HG02884 (cell line): ENCODE results near the gene VTA1.
"Not testable (repeated sequence)": the region's sequence is repeated elsewhere in the genome, so short reads cannot be mapped to it uniquely, and the experiment has no call there.

ENCODE experiments used
- ATAC-seq: cut with Tn5 transposase; IDR thresholded peaks from one replicate; pipeline ENCODE4 v1.9.1; 2021; ENCODE audit warnings: mild to moderate bottlenecking, moderate library complexity; ENCODE audit not compliant: unreplicated experiment

VTA1 gene

GRCh38 chr6:142146828-142147662, at the start of gene VTA1, which contains the start of gene NMBR:
Gene VTA1 (plus strand): TSS chr6:142147263. CDS start chr6:142147288, 25 bp downstream.
Gene NMBR (minus strand): TSS chr6:142147122. CDS start chr6:142088658, 58,464 bp downstream.
- peak; percentile 100 for ATAC-seq

GRCh38 chr6:142104820-142105219, 42.2 kb upstream of the VTA1 start:
- not testable (repeated sequence) for ATAC-seq

GRCh38 chr6:142110820-142111219, 36.2 kb upstream of the VTA1 start:
- ATAC-seq = not testable (repeated sequence)

GRCh38 chr6:142112451-142113061, 34.5 kb upstream of the VTA1 start:
- ATAC-seq = peak; percentile 65

- no peak for ATAC-seq
These were observed 29.7 kb upstream of the VTA1 start for GRCh38 chr6:142117366-142117765.

GRCh38 chr6:142118328-142118727, 28.7 kb upstream of the VTA1 start:
- no peak for ATAC-seq

GRCh38 chr6:142118925-142119324, 28.1 kb upstream of the VTA1 start:
- ATAC-seq = no peak

GRCh38 chr6:142121342-142121741, 25.7 kb upstream of the VTA1 start:
- no peak for ATAC-seq

- no peak for ATAC-seq
These were observed 16.2 kb upstream of the VTA1 start for GRCh38 chr6:142130814-142131213.

- no peak for ATAC-seq
These were observed 14.4 kb upstream of the VTA1 start, which contains the start of gene GJE1 for GRCh38 chr6:142132625-142133024. Gene GJE1 (plus strand): TSS chr6:142132925. CDS start chr6:142133159, 234 bp downstream.

- ATAC-seq = no peak
These were observed 8.2 kb upstream of the VTA1 start for GRCh38 chr6:142138876-142139275.

- ATAC-seq = not testable (repeated sequence)
These were observed 5.5 kb upstream of the VTA1 start for GRCh38 chr6:142141531-142141930.

- ATAC-seq = no peak
These were observed 5.7 kb downstream of the VTA1 start for GRCh38 chr6:142152746-142153145.

- no peak for ATAC-seq
These were observed 6.1 kb downstream of the VTA1 start for GRCh38 chr6:142153196-142153595.

GRCh38 chr6:142154336-142154735, 7.3 kb downstream of the VTA1 start:
- ATAC-seq = no peak

- no peak for ATAC-seq
These were observed 8.0 kb downstream of the VTA1 start for GRCh38 chr6:142155091-142155490.

GRCh38 chr6:142155895-142156757, 9.1 kb downstream of the VTA1 start:
- no peak for ATAC-seq

GRCh38 chr6:142156758-142157068, 9.7 kb downstream of the VTA1 start:
- not testable (repeated sequence) for ATAC-seq

- no peak for ATAC-seq
These were observed 15.7 kb downstream of the VTA1 start for GRCh38 chr6:142162780-142163179.

GRCh38 chr6:142165227-142165626, 18.2 kb downstream of the VTA1 start:
- no peak for ATAC-seq

GRCh38 chr6:142167071-142167470, 20.0 kb downstream of the VTA1 start:
- no peak for ATAC-seq
